Measurements from ENCODE around the gene NMRK2.

The NMRK2 gene

DNA sequence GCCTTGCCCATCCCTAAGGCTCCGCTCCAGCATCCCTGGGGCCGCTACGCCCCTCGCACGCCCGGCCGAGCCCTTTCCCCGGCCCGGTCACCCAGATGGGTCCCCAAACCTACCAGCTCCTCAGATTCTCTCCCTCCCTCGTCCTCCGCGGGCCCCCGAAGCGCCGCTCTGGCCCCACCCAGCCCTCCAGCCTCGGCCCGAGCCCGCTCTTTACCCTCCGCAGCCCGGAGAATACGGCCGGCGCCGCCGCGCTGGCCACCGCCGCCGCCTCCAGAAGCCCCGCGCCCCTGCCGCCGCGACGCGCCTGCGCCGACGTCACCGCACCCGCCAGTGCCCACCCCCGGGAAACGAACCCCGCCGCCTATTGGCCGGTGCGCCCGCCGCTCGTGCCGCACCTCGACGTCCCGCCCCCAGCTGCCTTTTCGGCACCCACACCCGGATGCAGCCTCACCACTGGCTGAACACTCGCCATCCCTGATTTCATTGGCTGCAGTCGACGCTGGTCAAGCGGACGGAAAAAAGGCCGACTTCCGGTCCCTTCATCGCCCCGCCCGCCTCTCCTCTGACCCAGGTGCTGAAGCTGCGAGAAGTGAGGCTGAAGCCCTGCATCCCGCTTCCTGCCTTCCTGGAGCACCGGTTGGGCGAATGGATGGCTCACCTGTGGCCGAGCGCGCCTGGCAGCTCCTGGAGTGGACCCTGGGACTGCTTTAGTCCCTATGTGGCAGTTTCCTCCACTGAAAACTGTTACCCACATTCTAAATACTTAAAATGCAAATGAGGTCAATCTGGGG, 38.1 kb downstream of the NMRK2 start, which contains the start of gene DAPK3:
Gene DAPK3 (minus strand): TSS at position 292 of the 791 bp plus-strand sequence. CDS start 1,364 bp downstream, outside the sequence.
- H3F3A ChIP-seq (ENCODE audit: low read depth), result peaks cover 3% of the 10 kb centered on the region; the same call in 1 of the 2 replicates
- peaks cover 10% of the 10 kb centered on the region; the same call in 1 of the 2 replicates for H3K36me3 ChIP-seq (ENCODE audit: insufficient read depth, low read length)
- H3K27me3 ChIP-seq (ENCODE audit: insufficient read depth, low read length, poor library complexity, severe bottlenecking), result no peaks in the 10 kb centered on the region
- H3K4me3 ChIP-seq (ENCODE audit: low read length, poor library complexity, severe bottlenecking), result peak within 1 kb of the TSS; percentile 95
- H4K20me1 ChIP-seq (ENCODE audit: insufficient read depth, low read length, poor library complexity, severe bottlenecking), result peaks cover 38% of the 10 kb centered on the region
- H3K4me1 ChIP-seq (ENCODE audit: insufficient read depth, low read length, poor library complexity, severe bottlenecking), result peaks cover 20% of the 10 kb centered on the region
- peak within 1 kb of the TSS; percentile 91 for H3K9ac ChIP-seq (ENCODE audit: low read depth, low read length, poor library complexity, severe bottlenecking)
- TF ChIP-seq, protein P1, sequence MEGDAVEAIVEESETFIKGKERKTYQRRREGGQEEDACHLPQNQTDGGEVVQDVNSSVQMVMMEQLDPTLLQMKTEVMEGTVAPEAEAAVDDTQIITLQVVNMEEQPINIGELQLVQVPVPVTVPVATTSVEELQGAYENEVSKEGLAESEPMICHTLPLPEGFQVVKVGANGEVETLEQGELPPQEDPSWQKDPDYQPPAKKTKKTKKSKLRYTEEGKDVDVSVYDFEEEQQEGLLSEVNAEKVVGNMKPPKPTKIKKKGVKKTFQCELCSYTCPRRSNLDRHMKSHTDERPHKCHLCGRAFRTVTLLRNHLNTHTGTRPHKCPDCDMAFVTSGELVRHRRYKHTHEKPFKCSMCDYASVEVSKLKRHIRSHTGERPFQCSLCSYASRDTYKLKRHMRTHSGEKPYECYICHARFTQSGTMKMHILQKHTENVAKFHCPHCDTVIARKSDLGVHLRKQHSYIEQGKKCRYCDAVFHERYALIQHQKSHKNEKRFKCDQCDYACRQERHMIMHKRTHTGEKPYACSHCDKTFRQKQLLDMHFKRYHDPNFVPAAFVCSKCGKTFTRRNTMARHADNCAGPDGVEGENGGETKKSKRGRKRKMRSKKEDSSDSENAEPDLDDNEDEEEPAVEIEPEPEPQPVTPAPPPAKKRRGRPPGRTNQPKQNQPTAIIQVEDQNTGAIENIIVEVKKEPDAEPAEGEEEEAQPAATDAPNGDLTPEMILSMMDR (conservative IDR thresholded peaks at IDR 0.05; ENCODE audit: low read length), result no peak
- no peak for TF ChIP-seq EZH2phosphoT487 (IDR thresholded peaks at IDR 0.05; ENCODE audit: borderline replicate concordance)
- H3K9me2 ChIP-seq (replicated peaks; ENCODE audit: low read depth, low read length), result no peaks in the 10 kb centered on the region
- no peaks in the 10 kb centered on the region for H3K9me3 ChIP-seq (ENCODE audit: insufficient read depth, low read depth, low read length)
- H3K79me2 ChIP-seq (ENCODE audit: insufficient read depth, low read length), result peaks cover 32% of the 10 kb centered on the region
- peak within 1 kb of the TSS; percentile 89 for H3K4me2 ChIP-seq (ENCODE audit: low read depth, low read length, poor library complexity, severe bottlenecking)
- 0 out of 2 replicates have a peak within 1 kb of the TSS, but pooled peaks have one; percentile 56 for H2AFZ ChIP-seq (ENCODE audit: low read length)

DNA sequence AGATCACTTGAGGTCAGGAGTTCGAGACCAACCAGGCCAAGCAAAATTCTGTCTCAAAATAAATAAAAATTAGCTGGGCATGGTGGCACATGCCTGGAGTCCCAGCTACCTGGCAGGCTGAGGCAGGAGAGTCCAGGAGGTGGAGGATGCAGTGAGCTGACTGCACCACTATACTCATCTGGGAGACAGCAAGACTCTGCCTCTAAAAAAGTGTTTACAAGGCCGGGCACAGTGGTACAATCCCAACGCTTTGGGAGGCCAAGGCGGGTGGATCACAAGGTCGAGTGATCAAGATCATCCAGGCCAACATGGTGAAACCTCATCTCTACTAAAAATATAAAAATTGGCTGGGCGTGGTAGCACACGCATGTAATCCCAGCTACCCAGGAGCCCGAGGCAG, 42.3 kb downstream of the NMRK2 start:
- Histone ChIP-seq H2AFZ (ENCODE audit: low read length) (no peak overlapping the region), H3K4me2 (ENCODE audit: low read depth, low read length, poor library complexity, severe bottlenecking) (no peak overlapping the region), H3F3A (ENCODE audit: low read depth) (peaks cover 3% of the 10 kb centered on the region; the same call in 1 of the 2 replicates), H3K79me2 (ENCODE audit: insufficient read depth, low read length) (peaks cover 44% of the 10 kb centered on the region), H3K9ac (ENCODE audit: low read depth, low read length, poor library complexity, severe bottlenecking) (no peak overlapping the region), H3K4me3 (ENCODE audit: low read length, poor library complexity, severe bottlenecking) (no peak overlapping the region), H4K20me1 (ENCODE audit: insufficient read depth, low read length, poor library complexity, severe bottlenecking) (peaks cover 61% of the 10 kb centered on the region), H3K36me3 (ENCODE audit: insufficient read depth, low read length) (peaks cover 50% of the 10 kb centered on the region; the same call in 1 of the 2 replicates), H3K9me2 (replicated peaks; ENCODE audit: low read depth, low read length) (no peaks in the 10 kb centered on the region), H3K9me3 (ENCODE audit: insufficient read depth, low read depth, low read length) (no peaks in the 10 kb centered on the region), H3K27me3 (ENCODE audit: insufficient read depth, low read length, poor library complexity, severe bottlenecking) (no peaks in the 10 kb centered on the region), H3K4me1 (ENCODE audit: insufficient read depth, low read length, poor library complexity, severe bottlenecking) (peaks cover 4% of the 10 kb centered on the region)
- no peak for TF ChIP-seq EZH2phosphoT487 (IDR thresholded peaks at IDR 0.05; ENCODE audit: borderline replicate concordance)
- TF ChIP-seq, protein P1 (conservative IDR thresholded peaks at IDR 0.05; ENCODE audit: low read length), result no peak

DNA sequence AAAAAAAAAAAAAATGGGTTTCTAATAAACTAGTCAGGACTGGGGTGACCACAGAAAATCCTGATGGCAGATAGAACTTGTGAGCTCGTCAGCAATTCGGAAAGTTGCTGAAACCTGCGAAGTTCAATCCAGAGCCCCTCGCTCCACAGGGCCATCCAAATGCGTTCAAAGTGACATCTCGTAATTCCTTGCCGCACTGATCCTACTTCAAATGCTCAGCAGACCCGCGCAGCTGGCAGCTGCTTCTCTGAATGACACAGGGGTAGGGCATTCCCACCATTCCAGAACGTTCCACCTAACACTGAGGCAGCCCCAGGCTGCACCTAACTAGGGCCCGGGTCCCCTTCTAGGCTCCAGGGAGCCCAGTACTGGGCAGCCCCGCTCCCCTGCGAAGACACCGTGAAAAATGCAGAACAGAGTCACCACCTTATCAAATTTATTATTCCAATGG, 42.8 kb downstream of the NMRK2 start:
- H3K4me1 ChIP-seq (ENCODE audit: insufficient read depth, low read length, poor library complexity, severe bottlenecking), result peaks cover 3% of the 10 kb centered on the region
- peaks cover 44% of the 10 kb centered on the region for H3K79me2 ChIP-seq (ENCODE audit: insufficient read depth, low read length)
- TF ChIP-seq EZH2phosphoT487 (IDR thresholded peaks at IDR 0.05; ENCODE audit: borderline replicate concordance), result no peak
- TF ChIP-seq, protein P1 (conservative IDR thresholded peaks at IDR 0.05; ENCODE audit: low read length), result no peak
- H3K4me2 ChIP-seq (ENCODE audit: low read depth, low read length, poor library complexity, severe bottlenecking), result no peak overlapping the region
- no peaks in the 10 kb centered on the region for H3K27me3 ChIP-seq (ENCODE audit: insufficient read depth, low read length, poor library complexity, severe bottlenecking)
- no peak overlapping the region for H3K9ac ChIP-seq (ENCODE audit: low read depth, low read length, poor library complexity, severe bottlenecking)
- peaks cover 61% of the 10 kb centered on the region for H4K20me1 ChIP-seq (ENCODE audit: insufficient read depth, low read length, poor library complexity, severe bottlenecking)
- no peak overlapping the region for H3K4me3 ChIP-seq (ENCODE audit: low read length, poor library complexity, severe bottlenecking)
- H3K36me3 ChIP-seq (ENCODE audit: insufficient read depth, low read length), result peaks cover 55% of the 10 kb centered on the region; the same call in 1 of the 2 replicates
- H3K9me2 ChIP-seq (replicated peaks; ENCODE audit: low read depth, low read length), result no peaks in the 10 kb centered on the region
- H2AFZ ChIP-seq (ENCODE audit: low read length), result no peak overlapping the region
- H3K9me3 ChIP-seq (ENCODE audit: insufficient read depth, low read depth, low read length), result no peaks in the 10 kb centered on the region
- peaks cover 3% of the 10 kb centered on the region; the same call in 1 of the 2 replicates for H3F3A ChIP-seq (ENCODE audit: low read depth)

All from Loucy (cell line).